ENCODE measurements around the gene SH3RF3. TPM values are rescaled to one million over a fixed set of nuclear protein-coding genes. Genes with fewer than 3 reads are reported as not detected.

The SH3RF3 gene
- total RNA-seq, 3 donors from 2014 or later: 3.2 to 5.6 (median 4.6) TPM

DNA sequence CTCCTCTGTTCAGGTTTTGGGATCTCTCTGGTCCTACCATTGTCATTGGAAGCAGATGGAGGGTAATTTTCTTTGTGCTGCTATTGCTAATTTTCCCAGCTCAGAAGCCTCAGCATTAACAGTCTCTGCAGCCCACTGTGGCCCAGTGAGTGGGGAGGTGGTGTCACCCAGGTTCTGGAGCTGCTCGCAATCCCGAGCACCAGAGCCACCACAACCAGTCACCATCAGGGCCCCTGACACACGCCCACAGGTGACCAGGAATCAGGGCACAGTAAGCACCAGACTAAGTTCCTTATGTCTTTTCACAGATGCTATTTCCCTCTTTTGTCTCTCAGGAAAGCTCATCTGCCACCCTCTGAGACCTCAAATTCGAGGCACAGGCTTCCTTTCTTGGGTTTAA is 396.8 kb downstream of the SH3RF3 start:
- Histone ChIP-seq H3K9me3 (no peaks in the 10 kb centered on the region), H3K4me1 (no peaks in the 10 kb centered on the region), H3K27me3 (no peaks in the 10 kb centered on the region), H3K36me3 (no peaks in the 10 kb centered on the region), H3K4me3 (no peak overlapping the region), H3K27ac (no peak overlapping the region)
- no peak for DNase-seq (ENCODE audit: low spot score in 2 of 2)
- intact Hi-C loops (cut with DNase I; ENCODE audit: low total_unique reads): no loop called here
- TF ChIP-seq POLR2A (IDR thresholded peaks at IDR 0.05): no peak
- TF ChIP-seq, protein P1, sequence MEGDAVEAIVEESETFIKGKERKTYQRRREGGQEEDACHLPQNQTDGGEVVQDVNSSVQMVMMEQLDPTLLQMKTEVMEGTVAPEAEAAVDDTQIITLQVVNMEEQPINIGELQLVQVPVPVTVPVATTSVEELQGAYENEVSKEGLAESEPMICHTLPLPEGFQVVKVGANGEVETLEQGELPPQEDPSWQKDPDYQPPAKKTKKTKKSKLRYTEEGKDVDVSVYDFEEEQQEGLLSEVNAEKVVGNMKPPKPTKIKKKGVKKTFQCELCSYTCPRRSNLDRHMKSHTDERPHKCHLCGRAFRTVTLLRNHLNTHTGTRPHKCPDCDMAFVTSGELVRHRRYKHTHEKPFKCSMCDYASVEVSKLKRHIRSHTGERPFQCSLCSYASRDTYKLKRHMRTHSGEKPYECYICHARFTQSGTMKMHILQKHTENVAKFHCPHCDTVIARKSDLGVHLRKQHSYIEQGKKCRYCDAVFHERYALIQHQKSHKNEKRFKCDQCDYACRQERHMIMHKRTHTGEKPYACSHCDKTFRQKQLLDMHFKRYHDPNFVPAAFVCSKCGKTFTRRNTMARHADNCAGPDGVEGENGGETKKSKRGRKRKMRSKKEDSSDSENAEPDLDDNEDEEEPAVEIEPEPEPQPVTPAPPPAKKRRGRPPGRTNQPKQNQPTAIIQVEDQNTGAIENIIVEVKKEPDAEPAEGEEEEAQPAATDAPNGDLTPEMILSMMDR (IDR thresholded peaks at IDR 0.05): no peak
- no peak for TF ChIP-seq POLR2AphosphoS5 (IDR thresholded peaks at IDR 0.05)

DNA sequence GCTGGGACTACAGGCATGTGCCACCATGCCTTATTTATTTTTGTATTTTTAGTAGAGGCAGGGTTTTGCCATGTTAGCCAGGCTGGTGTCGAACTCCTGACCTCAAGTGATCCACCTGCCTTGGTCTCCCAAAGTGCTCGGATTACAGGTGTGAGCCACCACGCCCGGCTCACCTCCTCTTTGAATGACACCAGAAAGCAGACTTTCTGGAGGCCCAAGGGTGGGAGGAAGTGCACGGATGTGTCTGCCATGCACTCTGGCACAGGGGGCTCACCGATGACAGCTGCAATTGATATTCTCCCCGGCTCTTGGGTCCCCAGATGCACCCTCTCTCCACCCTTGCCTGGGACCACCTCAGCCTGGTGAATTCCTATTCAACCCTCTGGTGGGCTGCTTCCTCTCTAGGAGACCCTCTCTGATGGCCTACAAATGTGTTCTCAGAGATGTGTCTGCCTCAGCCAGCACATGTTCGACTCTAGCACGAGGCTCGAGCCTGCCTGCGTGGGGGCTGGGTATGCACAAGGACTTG is 397.5 kb downstream of the SH3RF3 start:
- no peaks in the 10 kb centered on the region for H3K9me3 ChIP-seq
- H3K4me3 ChIP-seq: no peak overlapping the region
- H3K27ac ChIP-seq: no peak overlapping the region
- intact Hi-C loops (cut with DNase I; ENCODE audit: low total_unique reads): no loop called here
- no peaks in the 10 kb centered on the region for H3K27me3 ChIP-seq
- TF ChIP-seq, protein P1 (IDR thresholded peaks at IDR 0.05): no peak
- TF ChIP-seq POLR2AphosphoS5 (IDR thresholded peaks at IDR 0.05): no peak
- no peak for TF ChIP-seq POLR2A (IDR thresholded peaks at IDR 0.05)
- DNase-seq (ENCODE audit: low spot score in 2 of 2): peak in 1 of 2 donors; percentile 10
- no peaks in the 10 kb centered on the region for H3K36me3 ChIP-seq
- no peaks in the 10 kb centered on the region for H3K4me1 ChIP-seq

DNA sequence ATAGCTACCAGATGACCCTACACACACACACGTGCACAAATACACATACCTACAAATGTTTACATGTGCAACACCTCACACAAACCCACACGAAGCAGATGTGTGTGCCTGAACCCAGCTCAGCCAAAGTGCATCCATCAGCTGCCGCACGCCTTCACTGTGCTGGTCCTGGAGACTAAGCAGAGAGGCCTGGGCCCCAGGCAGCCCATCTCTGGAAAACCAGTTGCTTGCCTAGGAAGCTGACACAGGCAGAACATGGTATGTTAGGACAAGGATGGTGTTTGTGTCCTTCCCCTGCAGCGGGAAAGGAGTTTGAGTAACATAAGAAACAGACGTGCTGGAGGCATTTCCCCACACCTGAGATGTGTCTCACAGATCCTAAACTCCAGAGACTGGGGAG is 398.1 kb downstream of the SH3RF3 start:
- Histone ChIP-seq H3K27ac (no peak overlapping the region), H3K9me3 (no peaks in the 10 kb centered on the region), H3K4me3 (no peak overlapping the region), H3K4me1 (no peaks in the 10 kb centered on the region), H3K27me3 (no peaks in the 10 kb centered on the region), H3K36me3 (no peaks in the 10 kb centered on the region)
- intact Hi-C loops (cut with DNase I; ENCODE audit: low total_unique reads): no loop called here
- peak in 1 of 2 donors; percentile 2 for DNase-seq (ENCODE audit: low spot score in 2 of 2)
- TF ChIP-seq, protein P1 (IDR thresholded peaks at IDR 0.05): no peak
- TF ChIP-seq POLR2AphosphoS5 (IDR thresholded peaks at IDR 0.05) (no peak), POLR2A (IDR thresholded peaks at IDR 0.05) (no peak)

DNA sequence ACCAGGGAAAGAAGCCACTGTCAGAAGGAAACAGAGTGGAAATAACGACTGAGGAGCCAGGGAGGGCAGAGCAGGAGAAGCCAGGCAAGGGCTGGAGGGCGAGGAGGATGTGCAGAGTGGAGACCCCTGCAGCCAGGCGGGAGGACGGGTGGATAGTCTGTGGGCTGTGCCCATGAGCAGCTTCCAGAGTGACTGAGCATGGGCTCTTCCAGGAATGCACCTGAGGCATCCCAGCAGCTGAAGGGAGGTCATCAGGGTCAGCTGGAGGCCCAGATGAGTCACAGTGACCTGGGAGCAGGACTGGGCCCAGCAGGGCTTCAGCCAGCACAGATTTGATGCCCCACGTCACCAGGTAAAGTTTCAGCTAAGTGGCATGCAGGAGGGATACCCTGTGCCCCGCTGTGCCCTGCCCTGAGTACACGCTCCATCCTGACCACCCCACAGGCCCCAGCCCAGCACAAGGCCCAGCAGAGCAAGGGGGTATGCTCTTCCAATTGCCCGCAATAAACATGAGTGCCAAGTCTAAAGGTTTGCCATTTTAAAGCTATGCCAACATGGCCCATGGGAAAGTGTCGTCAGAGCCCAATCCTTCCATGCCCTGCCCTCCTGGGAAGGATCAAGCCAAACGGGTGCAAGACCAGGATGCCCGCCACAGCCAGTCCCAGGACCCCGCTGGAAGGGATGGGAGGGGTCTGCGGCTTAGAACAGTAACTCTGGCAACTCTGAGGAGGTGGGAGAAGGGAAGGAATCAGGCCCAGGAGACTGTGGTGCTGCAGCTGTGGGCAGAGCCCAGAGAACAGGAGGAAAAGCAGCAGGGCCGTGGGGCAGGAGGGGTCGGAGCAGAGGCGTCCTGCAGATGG is 399.1 kb downstream of the SH3RF3 start:
- TF ChIP-seq, protein P1 (IDR thresholded peaks at IDR 0.05): no peak
- no peaks in the 10 kb centered on the region for H3K36me3 ChIP-seq
- no peaks in the 10 kb centered on the region for H3K9me3 ChIP-seq
- no peaks in the 10 kb centered on the region for H3K27me3 ChIP-seq
- intact Hi-C loops (cut with DNase I; ENCODE audit: low total_unique reads): no loop called here
- no peaks in the 10 kb centered on the region for H3K4me1 ChIP-seq
- H3K27ac ChIP-seq: no peak overlapping the region
- H3K4me3 ChIP-seq: no peak overlapping the region
- DNase-seq (ENCODE audit: low spot score in 2 of 2): peak in 1 of 2 donors; percentile 22

DNA sequence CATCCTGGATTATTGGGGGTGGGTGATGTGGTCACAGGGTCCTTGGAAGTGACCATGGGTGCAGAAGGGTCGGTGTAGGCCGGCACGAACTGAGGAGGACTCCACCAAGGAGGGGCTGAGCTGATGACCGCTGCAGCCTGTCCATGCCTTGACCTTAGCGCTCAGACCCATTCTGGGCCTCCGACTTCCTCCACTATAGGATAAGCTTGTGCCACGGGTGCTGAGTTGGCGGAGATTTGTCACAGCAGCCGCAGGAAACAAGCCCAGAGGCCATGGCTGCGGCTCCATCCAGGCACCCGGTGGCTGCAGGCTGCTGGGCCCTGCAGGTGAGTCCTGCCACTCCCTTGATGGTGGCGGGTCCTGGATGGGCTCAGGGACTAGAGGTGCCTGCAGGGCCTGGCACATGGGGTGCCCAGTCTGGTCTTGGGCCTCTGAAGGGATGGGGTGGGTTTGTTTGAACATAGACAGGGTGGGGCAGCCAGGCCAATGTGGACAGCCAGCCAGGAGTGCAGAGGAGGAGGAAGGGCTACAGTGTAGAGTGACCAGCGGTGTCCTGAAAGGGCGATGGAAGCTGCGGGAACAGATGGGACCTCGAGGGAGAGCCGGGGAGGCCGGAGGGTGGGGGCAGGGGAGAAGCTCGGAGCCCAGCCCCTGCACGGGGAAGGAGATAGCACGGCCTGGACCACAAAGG is 400.0 kb downstream of the SH3RF3 start:
- no peak overlapping the region for H3K4me3 ChIP-seq
- TF ChIP-seq, protein P1 (IDR thresholded peaks at IDR 0.05): no peak
- TF ChIP-seq POLR2AphosphoS5 (IDR thresholded peaks at IDR 0.05): no peak
- TF ChIP-seq POLR2A (IDR thresholded peaks at IDR 0.05): no peak
- no peaks in the 10 kb centered on the region for H3K4me1 ChIP-seq
- intact Hi-C loops (cut with DNase I; ENCODE audit: low total_unique reads): no loop called here
- H3K27ac ChIP-seq: peak overlapping the region in 1 of 2 donors; percentile 53
- no peaks in the 10 kb centered on the region for H3K9me3 ChIP-seq
- H3K36me3 ChIP-seq: no peaks in the 10 kb centered on the region
- no peaks in the 10 kb centered on the region for H3K27me3 ChIP-seq
- peak in 1 of 2 donors; percentile 33 for DNase-seq (ENCODE audit: low spot score in 2 of 2)

Measured in breast epithelium (tissue), 4 donors.